ENCODE results near the gene HHAT. TPM values are rescaled to one million over a fixed set of nuclear protein-coding genes. Genes with fewer than 3 reads are reported as not detected.
"Not testable (repeated sequence)": the region's sequence is repeated elsewhere in the genome, so short reads cannot be mapped to it uniquely, and the experiment has no call there.

HHAT gene
- total RNA-seq, 1 donor from 2014 or later = 5.3 TPM

- intact Hi-C loops (cut with DNase I) = no loop called here
Measured at GRCh38 chr1:210398466-210398865, 69.8 kb downstream of the HHAT start.

GRCh38 chr1:210400043-210400840 is 71.5 kb downstream of the HHAT start:
- H3K27me3 ChIP-seq (ENCODE audit: low read depth) = no peaks in the 10 kb centered on the region
- intact Hi-C loops (cut with DNase I) = no loop called here
- TF ChIP-seq CTCF (IDR thresholded peaks at IDR 0.05) = peak; percentile 75
- peak; percentile 89 to 92 for ATAC-seq
- H3K27ac ChIP-seq = no peak overlapping the region
- H3K4me3 ChIP-seq = no peak overlapping the region
- no peak for DNase-seq
- no peaks in the 10 kb centered on the region for H3K36me3 ChIP-seq
- no peaks in the 10 kb centered on the region for H3K9me3 ChIP-seq
- H3K4me1 ChIP-seq = no peaks in the 10 kb centered on the region

More at GRCh38 chr1:210398466-210398865, 69.8 kb downstream of the HHAT start:
- no peaks in the 10 kb centered on the region for H3K9me3 ChIP-seq
- ATAC-seq (no peak), DNase-seq (no peak)
- no peaks in the 10 kb centered on the region for H3K4me1 ChIP-seq
- TF ChIP-seq CTCF (IDR thresholded peaks at IDR 0.05) = no peak
- no peak overlapping the region for H3K4me3 ChIP-seq
- H3K27ac ChIP-seq = no peak overlapping the region
- no peaks in the 10 kb centered on the region for H3K27me3 ChIP-seq (ENCODE audit: low read depth)
- H3K36me3 ChIP-seq = no peaks in the 10 kb centered on the region

- no peak for TF ChIP-seq CTCF (IDR thresholded peaks at IDR 0.05)
- intact Hi-C loops (cut with DNase I) = no loop called here
Measured at GRCh38 chr1:210402560-210402959, 73.9 kb downstream of the HHAT start.

GRCh38 chr1:210405316-210405715 is 76.6 kb downstream of the HHAT start:
- TF ChIP-seq CTCF (IDR thresholded peaks at IDR 0.05) = no peak
- DNase-seq (no peak), ATAC-seq (no peak)
- Histone ChIP-seq H3K27ac (no peak overlapping the region), H3K36me3 (no peaks in the 10 kb centered on the region), H3K9me3 (no peaks in the 10 kb centered on the region), H3K27me3 (ENCODE audit: low read depth) (no peaks in the 10 kb centered on the region), H3K4me1 (no peaks in the 10 kb centered on the region), H3K4me3 (no peak overlapping the region)
- intact Hi-C loops (cut with DNase I) = no loop called here

More at GRCh38 chr1:210402560-210402959, 73.9 kb downstream of the HHAT start:
- DNase-seq (no peak), ATAC-seq (no peak)
- Histone ChIP-seq H3K36me3 (no peaks in the 10 kb centered on the region), H3K27ac (no peak overlapping the region), H3K27me3 (ENCODE audit: low read depth) (no peaks in the 10 kb centered on the region), H3K9me3 (no peaks in the 10 kb centered on the region), H3K4me3 (no peak overlapping the region), H3K4me1 (no peaks in the 10 kb centered on the region)

- H3K9me3 ChIP-seq; DNase-seq; H3K4me1 ChIP-seq; intact Hi-C loops (cut with DNase I); H3K4me3 ChIP-seq; H3K36me3 ChIP-seq; H3K27ac ChIP-seq; H3K27me3 ChIP-seq (ENCODE audit: low read depth); ATAC-seq: not testable (repeated sequence)
Measured at GRCh38 chr1:210406341-210406740, 77.6 kb downstream of the HHAT start.

- DNase-seq (peak; percentile 63), ATAC-seq (peak; percentile 60 to 83)
Measured at GRCh38 chr1:210407207-210407886, 78.6 kb downstream of the HHAT start.

More at GRCh38 chr1:210407207-210407886, 78.6 kb downstream of the HHAT start:
- no peaks in the 10 kb centered on the region for H3K4me1 ChIP-seq
- no peaks in the 10 kb centered on the region for H3K9me3 ChIP-seq
- no peaks in the 10 kb centered on the region for H3K36me3 ChIP-seq
- no peak overlapping the region for H3K4me3 ChIP-seq
- TF ChIP-seq CTCF (IDR thresholded peaks at IDR 0.05) = peak; percentile 95
- no peak overlapping the region for H3K27ac ChIP-seq
- no peaks in the 10 kb centered on the region for H3K27me3 ChIP-seq (ENCODE audit: low read depth)
- intact Hi-C loops (cut with DNase I) = no loop called here

All from lower lobe of right lung (tissue), 2 donors.